ENCODE measurements around the gene UBR3. TPM values are rescaled to one million over a fixed set of nuclear protein-coding genes. Genes with fewer than 3 reads are reported as not detected.

Gene UBR3
- total RNA-seq, 1 experiment from 2014 or later = 48.9 TPM

DNA sequence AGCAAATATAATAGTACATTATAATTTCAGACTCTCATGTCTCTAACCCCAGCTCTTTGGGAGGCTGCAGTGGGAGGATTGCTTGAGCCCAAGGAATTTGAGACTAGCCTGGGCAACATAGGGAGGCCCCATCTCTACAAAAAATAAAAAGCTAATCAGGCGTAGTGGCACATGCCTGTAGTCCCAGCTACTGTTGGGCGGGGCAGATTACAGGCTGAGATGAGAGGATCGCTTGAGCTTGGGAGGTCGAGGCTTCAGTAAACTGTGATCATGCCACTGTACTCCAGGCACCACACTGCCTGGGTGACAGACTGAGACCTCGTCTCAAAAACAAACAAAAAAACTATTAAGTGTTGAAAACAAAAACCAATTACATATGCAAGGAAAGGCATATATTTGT is 227.7 kb downstream of the UBR3 start:
- no peak for DNase-seq (ENCODE audit: low spot score)
- POLR2A ChIA-PET (ENCODE audit: low non-redundant PET) = no interaction called here
- Histone ChIP-seq H3K4me3 (ENCODE audit: low read depth, low read length, poor library complexity, severe bottlenecking) (no peak overlapping the region), H3K36me3 (ENCODE audit: insufficient read depth, low read length, poor library complexity, severe bottlenecking) (no peaks in the 10 kb centered on the region), H3K27me3 (replicated peaks; ENCODE audit: insufficient read depth, low read depth, low read length, poor library complexity) (no peaks in the 10 kb centered on the region), H3K9me3 (ENCODE audit: low read depth, low read length, poor library complexity, severe bottlenecking) (no peaks in the 10 kb centered on the region), H3K27ac (ENCODE audit: low read depth, low read length, poor library complexity, severe bottlenecking) (no peak overlapping the region), H3K4me1 (ENCODE audit: insufficient read depth, low read length, poor library complexity, severe bottlenecking) (no peaks in the 10 kb centered on the region)
- TF ChIP-seq, protein P1, sequence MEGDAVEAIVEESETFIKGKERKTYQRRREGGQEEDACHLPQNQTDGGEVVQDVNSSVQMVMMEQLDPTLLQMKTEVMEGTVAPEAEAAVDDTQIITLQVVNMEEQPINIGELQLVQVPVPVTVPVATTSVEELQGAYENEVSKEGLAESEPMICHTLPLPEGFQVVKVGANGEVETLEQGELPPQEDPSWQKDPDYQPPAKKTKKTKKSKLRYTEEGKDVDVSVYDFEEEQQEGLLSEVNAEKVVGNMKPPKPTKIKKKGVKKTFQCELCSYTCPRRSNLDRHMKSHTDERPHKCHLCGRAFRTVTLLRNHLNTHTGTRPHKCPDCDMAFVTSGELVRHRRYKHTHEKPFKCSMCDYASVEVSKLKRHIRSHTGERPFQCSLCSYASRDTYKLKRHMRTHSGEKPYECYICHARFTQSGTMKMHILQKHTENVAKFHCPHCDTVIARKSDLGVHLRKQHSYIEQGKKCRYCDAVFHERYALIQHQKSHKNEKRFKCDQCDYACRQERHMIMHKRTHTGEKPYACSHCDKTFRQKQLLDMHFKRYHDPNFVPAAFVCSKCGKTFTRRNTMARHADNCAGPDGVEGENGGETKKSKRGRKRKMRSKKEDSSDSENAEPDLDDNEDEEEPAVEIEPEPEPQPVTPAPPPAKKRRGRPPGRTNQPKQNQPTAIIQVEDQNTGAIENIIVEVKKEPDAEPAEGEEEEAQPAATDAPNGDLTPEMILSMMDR (conservative IDR thresholded peaks at IDR 0.05; ENCODE audit: low read depth, low read length) = no peak
- TF ChIP-seq EZH2 (IDR thresholded peaks at IDR 0.05; ENCODE audit: borderline replicate concordance, low read depth, low read length, poor library complexity, severe bottlenecking) = no peak
- CTCF ChIA-PET = no interaction called here
- BruUV-seq (replicated peaks) = no TSS peak
- intact Hi-C loops (cut with micrococcal nuclease; ENCODE audit: unreplicated experiment) = no loop called here

DNA sequence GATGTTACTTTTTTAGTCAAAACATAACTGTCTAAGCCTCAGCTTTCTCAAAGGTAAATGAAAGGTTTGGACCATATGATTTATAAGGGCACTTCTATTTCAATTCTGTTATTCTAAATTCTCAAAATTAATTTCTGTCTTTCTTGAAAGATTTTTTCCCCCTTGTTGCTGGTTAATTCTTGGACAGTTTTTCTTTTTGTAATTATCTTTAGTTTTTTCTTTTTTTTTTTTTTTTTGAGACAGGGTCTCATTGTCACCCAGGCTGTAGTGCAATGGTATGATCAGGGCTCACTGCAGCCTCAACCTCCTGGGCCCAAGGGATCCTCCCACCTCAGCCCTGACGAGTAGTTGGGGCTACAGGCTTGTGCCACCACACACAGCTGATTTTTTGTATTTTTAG is 229.6 kb downstream of the UBR3 start:
- CTCF ChIA-PET = no interaction called here

DNA sequence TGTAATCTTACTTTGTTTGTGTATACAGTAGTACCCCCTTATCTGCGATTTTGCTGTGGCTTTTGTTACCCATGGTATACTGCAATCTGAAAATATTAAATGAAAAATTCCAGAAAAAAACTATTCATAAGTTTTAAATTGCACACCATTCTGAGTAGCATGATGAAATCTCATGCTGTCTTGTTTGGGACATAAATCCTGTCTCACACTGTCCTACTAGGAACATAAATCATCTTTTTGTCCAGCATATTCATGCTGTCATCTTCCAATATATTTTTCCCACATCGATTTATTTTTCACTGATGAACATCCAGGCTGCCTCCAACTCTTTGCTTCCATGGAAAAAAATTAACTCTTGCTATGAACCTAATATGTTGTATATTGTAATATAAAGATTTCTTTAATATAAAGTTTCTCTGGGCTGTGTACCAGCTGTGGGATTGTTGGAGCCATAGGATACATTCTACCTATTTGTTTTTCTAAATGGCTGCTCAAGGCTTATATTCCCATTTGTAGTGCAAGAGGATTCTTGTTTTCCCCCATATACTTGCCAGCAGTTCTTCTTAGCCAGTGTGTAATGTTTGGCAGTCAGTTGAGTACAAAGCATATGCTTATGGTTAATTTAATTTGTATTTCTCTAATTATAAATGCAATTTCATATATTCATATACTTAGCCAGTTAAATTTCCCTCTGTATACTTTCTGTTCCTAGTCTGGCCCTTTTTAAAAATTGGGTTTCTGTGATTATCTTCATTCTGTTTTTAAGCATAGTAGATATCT is 236.4 kb downstream of the UBR3 start:
- BruUV-seq (replicated peaks) = no TSS peak
- CTCF ChIA-PET = no interaction called here

More for the DNA sequence above, 229.6 kb downstream of the UBR3 start:
- no peak overlapping the region for H3K4me3 ChIP-seq (ENCODE audit: low read depth, low read length, poor library complexity, severe bottlenecking)
- H3K4me1 ChIP-seq (ENCODE audit: insufficient read depth, low read length, poor library complexity, severe bottlenecking) = no peaks in the 10 kb centered on the region
- H3K9me3 ChIP-seq (ENCODE audit: low read depth, low read length, poor library complexity, severe bottlenecking) = no peaks in the 10 kb centered on the region
- no peaks in the 10 kb centered on the region for H3K36me3 ChIP-seq (ENCODE audit: insufficient read depth, low read length, poor library complexity, severe bottlenecking)
- DNase-seq (ENCODE audit: low spot score) = no peak
- TF ChIP-seq, protein P1 (conservative IDR thresholded peaks at IDR 0.05; ENCODE audit: low read depth, low read length) = no peak
- no peak for TF ChIP-seq EZH2 (IDR thresholded peaks at IDR 0.05; ENCODE audit: borderline replicate concordance, low read depth, low read length, poor library complexity, severe bottlenecking)
- no TSS peak for BruUV-seq (replicated peaks)
- H3K27ac ChIP-seq (ENCODE audit: low read depth, low read length, poor library complexity, severe bottlenecking) = no peak overlapping the region
- H3K27me3 ChIP-seq (replicated peaks; ENCODE audit: insufficient read depth, low read depth, low read length, poor library complexity) = no peaks in the 10 kb centered on the region
- POLR2A ChIA-PET (ENCODE audit: low non-redundant PET) = no interaction called here
- intact Hi-C loops (cut with micrococcal nuclease; ENCODE audit: unreplicated experiment) = no loop called here

More for the DNA sequence above, 236.4 kb downstream of the UBR3 start:
- H3K27me3 ChIP-seq (replicated peaks; ENCODE audit: insufficient read depth, low read depth, low read length, poor library complexity) = no peaks in the 10 kb centered on the region
- POLR2A ChIA-PET (ENCODE audit: low non-redundant PET) = no interaction called here
- H3K36me3 ChIP-seq (ENCODE audit: insufficient read depth, low read length, poor library complexity, severe bottlenecking) = peaks cover 4% of the 10 kb centered on the region
- TF ChIP-seq, protein P1 (conservative IDR thresholded peaks at IDR 0.05; ENCODE audit: low read depth, low read length) = no peak
- no peak for TF ChIP-seq EZH2 (IDR thresholded peaks at IDR 0.05; ENCODE audit: borderline replicate concordance, low read depth, low read length, poor library complexity, severe bottlenecking)
- H3K27ac ChIP-seq (ENCODE audit: low read depth, low read length, poor library complexity, severe bottlenecking) = no peak overlapping the region
- H3K4me3 ChIP-seq (ENCODE audit: low read depth, low read length, poor library complexity, severe bottlenecking) = no peak overlapping the region
- H3K9me3 ChIP-seq (ENCODE audit: low read depth, low read length, poor library complexity, severe bottlenecking) = no peaks in the 10 kb centered on the region
- intact Hi-C loops (cut with micrococcal nuclease; ENCODE audit: unreplicated experiment) = no loop called here
- H3K4me1 ChIP-seq (ENCODE audit: insufficient read depth, low read length, poor library complexity, severe bottlenecking) = no peaks in the 10 kb centered on the region
- no peak for DNase-seq (ENCODE audit: low spot score)

Data from A673 (cell line).